PC-9 (cell line): ENCODE data around the gene AIG1. TPM values are rescaled to one million over a fixed set of nuclear protein-coding genes. Genes with fewer than 3 reads are reported as not detected.
A peak's percentile ranks its signal among the peaks of the same experiment; 100 is the strongest.

Experiments
- BruUV-seq: library from RNA; stranded (reverse); fragments of 400-500 nt; replicated peaks from 2 replicates; lab custom pipeline; 2021; lab: Mats Ljungman, UMichigan
- CTCF ChIA-PET: fragments of 300-600 bp; sonication (Branson Sonifier 250); formaldehyde crosslinking; loops from one replicate; lab custom pipeline; 2022; ENCODE audit warnings: antibody characterized with exemption; lab: Charles Lee
- POLR2A ChIA-PET: fragments of 300-600 bp; sonication (Branson Sonifier 250); formaldehyde crosslinking; loops from one replicate; lab custom pipeline; 2022; ENCODE audit warnings: antibody characterized with exemption; ENCODE audit not compliant: unreplicated experiment; lab: Charles Lee
- DNase-seq, 2 experiments: peaks; one replicate each; pipeline versions ENCODE4 v3.0.0 to v3.0.0-alpha.2; 2015 to 2022; ENCODE audit warnings: mixed read lengths in 1 of 2
- H2AFZ ChIP-seq: fragments of 200-600 bp; sonication (generic); 2 replicates; pipeline ENCODE4 v1.8.1; 2017; ENCODE audit warnings: antibody characterized with exemption
- H3F3A ChIP-seq: fragments of 200-600 bp; sonication (generic); 2 replicates; pipeline ENCODE4 v1.8.1; 2017; ENCODE audit warnings: antibody characterized with exemption, mild to moderate bottlenecking, low read depth; ENCODE audit not compliant: insufficient read depth
- H3K27ac ChIP-seq: fragments of 200-600 bp; sonication (generic); 2 replicates; pipeline ENCODE4 v1.6.1; 2016; ENCODE audit warnings: mixed run types
- H3K27me3 ChIP-seq: fragments of 200-600 bp; sonication (generic); 2 replicates; pipeline ENCODE4 v1.6.1; 2016; ENCODE audit warnings: low read depth, mixed run types; ENCODE audit not compliant: insufficient read depth
- H3K36me3 ChIP-seq: fragments of 200-600 bp; sonication (generic); 2 replicates; pipeline ENCODE4 v1.6.1; 2016; ENCODE audit warnings: low read depth, mixed run types
- H3K4me1 ChIP-seq: fragments of 200-600 bp; sonication (generic); replicated peaks from 2 replicates; pipeline ENCODE4 v1.6.1; 2016; ENCODE audit warnings: mixed run types; ENCODE audit not compliant: insufficient read depth
- H3K4me2 ChIP-seq: fragments of 200-600 bp; sonication (generic); 2 replicates; pipeline ENCODE4 v1.6.1; 2017; ENCODE audit warnings: mixed run types
- H3K4me3 ChIP-seq: fragments of 200-600 bp; sonication (generic); 2 replicates; pipeline ENCODE4 v1.6.1; 2016; ENCODE audit warnings: mixed run types
- H3K79me2 ChIP-seq: fragments of 200-600 bp; sonication (generic); 2 replicates; pipeline ENCODE4 v1.6.1; 2017; ENCODE audit warnings: low read depth, mixed run types
- H3K9me2 ChIP-seq: fragments of 200-600 bp; sonication (generic); 2 replicates; pipeline ENCODE4 v1.8.1; 2017; ENCODE audit warnings: mild to moderate bottlenecking; ENCODE audit not compliant: insufficient read depth
- H3K9me3 ChIP-seq: fragments of 200-600 bp; sonication (generic); 2 replicates; pipeline ENCODE4 v1.8.1; 2016; ENCODE audit warnings: low read depth; ENCODE audit not compliant: insufficient read depth
- H4K20me1 ChIP-seq: fragments of 200-600 bp; sonication (generic); 2 replicates; pipeline ENCODE4 v1.8.1; 2017; ENCODE audit not compliant: insufficient read depth
- CTCF ChIP-seq: fragments of 200-600 bp; sonication (generic); conservative IDR thresholded peaks from 2 replicates; pipeline ENCODE4 v1.6.1; 2017; ENCODE audit warnings: mixed run types, antibody characterized with exemption, mild to moderate bottlenecking, moderate library complexity
- EZH2 ChIP-seq: fragments of 200-600 bp; sonication (generic); IDR thresholded peaks from 2 replicates; pipeline ENCODE4 v1.8.0; 2017; ENCODE audit warnings: antibody characterized with exemption, low read depth
- intact Hi-C: fragments of 100-400 bp; cut with micrococcal nuclease; formaldehyde crosslinking; loops from one replicate; pipeline ENCODE4 v1.10.0; 2022; ENCODE audit not compliant: unreplicated experiment
- total RNA-seq: library from RNA; stranded (reverse); gene quantifications from 2 replicates; pipeline ENCODE4 v1.2.3, GENCODE V29; 2021

The AIG1 gene
- total RNA-seq, 1 experiment from 2014 or later: 37.7 TPM

- Histone ChIP-seq H4K20me1 (no peaks in the 10 kb centered on the region), H3K4me2 (no peak overlapping the region), H3F3A (no peaks in the 10 kb centered on the region), H3K27ac (peak overlapping the region; percentile 9; the same call in 1 of the 2 replicates), H3K27me3 (no peaks in the 10 kb centered on the region), H3K79me2 (no peaks in the 10 kb centered on the region), H3K9me2 (no peaks in the 10 kb centered on the region), H2AFZ (no peak overlapping the region), H3K9me3 (no peaks in the 10 kb centered on the region), H3K36me3 (no peaks in the 10 kb centered on the region), H3K4me3 (no peak overlapping the region), H3K4me1 (no peaks in the 10 kb centered on the region)
- CTCF ChIA-PET: no interaction called here
- intact Hi-C loops: no loop called here
- TF ChIP-seq CTCF: no peak
- no peak for TF ChIP-seq EZH2
- BruUV-seq: no TSS peak
- no peak for DNase-seq
- POLR2A ChIA-PET: no interaction called here
Measured at GRCh38 chr6:143368426-143368825, 307.7 kb downstream of the AIG1 start.

GRCh38 chr6:143369971-143370370 is 309.3 kb downstream of the AIG1 start:
- Histone ChIP-seq H3K79me2 (no peaks in the 10 kb centered on the region), H4K20me1 (no peaks in the 10 kb centered on the region), H3K27ac (no peak overlapping the region), H3K9me3 (no peaks in the 10 kb centered on the region), H3F3A (no peaks in the 10 kb centered on the region), H2AFZ (no peak overlapping the region), H3K4me3 (no peak overlapping the region), H3K4me1 (no peaks in the 10 kb centered on the region), H3K9me2 (no peaks in the 10 kb centered on the region), H3K27me3 (no peaks in the 10 kb centered on the region), H3K4me2 (no peak overlapping the region), H3K36me3 (no peaks in the 10 kb centered on the region)
- POLR2A ChIA-PET: no interaction called here
- intact Hi-C loops: no loop called here
- CTCF ChIA-PET: no interaction called here
- no peak for DNase-seq
- TF ChIP-seq CTCF (no peak), EZH2 (no peak)
- BruUV-seq: no TSS peak

DNA sequence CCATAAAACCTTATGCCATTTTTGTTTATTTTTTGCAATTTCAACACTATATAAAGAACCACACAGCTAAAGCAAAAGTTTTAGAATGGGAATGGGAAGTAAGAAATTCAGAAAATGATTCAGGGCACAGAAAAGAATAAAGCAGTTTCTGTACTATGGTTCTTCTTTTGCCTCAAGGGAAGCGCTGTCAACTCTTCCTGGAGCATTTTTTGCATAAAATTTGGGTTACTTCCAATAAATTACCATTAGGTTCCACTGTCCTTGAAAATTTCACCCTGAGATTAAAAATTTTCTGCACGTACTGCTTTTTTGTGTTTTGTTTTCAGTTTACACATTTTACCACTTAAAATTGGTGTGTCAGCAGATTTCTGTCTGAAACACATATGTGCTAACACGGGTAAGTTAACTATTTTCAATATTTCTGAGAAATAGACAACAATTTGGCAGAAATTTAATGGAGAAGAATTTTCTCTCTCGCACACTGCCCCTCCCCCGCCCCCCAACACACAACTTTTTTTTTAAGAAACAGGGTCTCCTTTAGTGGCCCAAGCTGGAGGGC is 310.2 kb downstream of the AIG1 start:
- ChIA-PET POLR2A (interaction anchor here (0.7 kb wide), 1 partner anchor 15 kb away, joined by 3 read pairs; no protein-coding TSS in a partner anchor), CTCF (no interaction called here)
- Histone ChIP-seq H2AFZ (no peak overlapping the region), H3K36me3 (no peaks in the 10 kb centered on the region), H3K9me2 (no peaks in the 10 kb centered on the region), H4K20me1 (no peaks in the 10 kb centered on the region), H3K4me1 (no peaks in the 10 kb centered on the region), H3K9me3 (no peaks in the 10 kb centered on the region), H3K79me2 (no peaks in the 10 kb centered on the region), H3K27ac (no peak overlapping the region), H3K4me2 (no peak overlapping the region), H3F3A (no peaks in the 10 kb centered on the region), H3K4me3 (no peak overlapping the region), H3K27me3 (no peaks in the 10 kb centered on the region)
- no peak for TF ChIP-seq EZH2
- TF ChIP-seq CTCF: no peak
- DNase-seq: no peak
- no TSS peak for BruUV-seq
- intact Hi-C loops: no loop called here
